SK-N-SH (cell line): ENCODE data around the gene NSRP1.
"Not testable (repeated sequence)": the region's sequence is repeated elsewhere in the genome, so short reads cannot be mapped to it uniquely, and the experiment has no call there.

Experiments
- CHD2 ChIP-seq: fragments of 150-350 bp; IDR thresholded peaks from 2 replicates; pipeline ENCODE4 v1.6.1; 2018; ENCODE audit warnings: low read length; ENCODE audit not compliant: partially characterized antibody
- EP300 ChIP-seq, 2 experiments: IDR thresholded peaks; 2 replicates each; pipeline versions ENCODE4 v1.4.0 to v1.6.1; 2012; ENCODE audit warnings: borderline replicate concordance in 1 of 2, low read depth in 1 of 2, low read length in 1 of 2
- FOXJ3 ChIP-seq: sonication (generic); formaldehyde crosslinking; IDR thresholded peaks from 2 replicates; pipeline ENCODE4 v1.5.1; 2020; ENCODE audit warnings: mild to moderate bottlenecking, missing genetic modification reagents
- FOXM1 ChIP-seq: IDR thresholded peaks from 2 replicates; pipeline ENCODE4 v1.4.0; 2012; ENCODE audit warnings: low read depth, mild to moderate bottlenecking
- MXI1 ChIP-seq: IDR thresholded peaks from 2 replicates; pipeline ENCODE4 v1.6.1; 2012; ENCODE audit warnings: mild to moderate bottlenecking, low read depth, low read length, improper control_type of control experiment
- REST ChIP-seq: IDR thresholded peaks from 2 replicates; pipeline ENCODE4 v1.6.1; 2012; ENCODE audit warnings: mild to moderate bottlenecking, low read depth, low read length, moderate library complexity
- TAF1 ChIP-seq: IDR thresholded peaks from 2 replicates; pipeline ENCODE4 v1.6.1; 2012; ENCODE audit warnings: low read depth, mild to moderate bottlenecking, low read length, moderate library complexity, borderline replicate concordance
- ZBTB33 ChIP-seq: IDR thresholded peaks from 2 replicates; pipeline ENCODE4 v1.4.0; 2012; ENCODE audit warnings: low read depth, borderline replicate concordance
- TF ChIP-seq, protein P1 (sequence below): fragments of 200-600 bp; sonication (generic); IDR thresholded peaks from 2 replicates; pipeline ENCODE4 v1.6.1; 2017; ENCODE audit warnings: antibody characterized with exemption, mild to moderate bottlenecking, moderate library complexity
- TF ChIP-seq, protein P2 (sequence below): fragments of 150-350 bp; IDR thresholded peaks from 2 replicates; pipeline ENCODE4 v1.6.1; 2017; ENCODE audit warnings: antibody characterized with exemption, low read length, low read depth, borderline replicate concordance

DNA sequence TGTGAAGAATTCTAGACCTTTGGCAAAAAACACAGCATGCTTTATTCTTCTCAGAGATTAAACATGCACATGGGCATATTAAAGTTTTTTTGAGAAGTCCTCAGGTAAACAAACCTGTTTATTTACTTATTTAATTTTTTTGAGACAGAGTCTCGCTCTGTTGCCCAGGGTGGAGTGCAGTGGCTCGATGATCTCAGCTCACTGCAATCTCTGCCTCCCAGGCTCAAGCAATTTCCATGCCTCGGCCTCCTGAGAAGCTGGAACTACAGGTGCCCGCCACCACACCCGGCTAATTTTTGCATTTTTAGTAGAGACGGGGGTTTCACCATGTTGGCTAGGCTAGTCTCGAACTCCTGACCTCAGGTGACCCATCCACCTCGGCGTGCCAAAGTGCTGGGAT is 84.0 kb downstream of the NSRP1 start:
- not testable (repeated sequence) for TF ChIP-seq CHD2; FOXJ3; EP300 (IDR thresholded peaks at IDR 0.05; ENCODE audit: borderline replicate concordance in 1 of 2, low read depth in 1 of 2, low read length in 1 of 2); FOXM1; REST; MXI1; TAF1; ZBTB33
- TF ChIP-seq, protein P1, sequence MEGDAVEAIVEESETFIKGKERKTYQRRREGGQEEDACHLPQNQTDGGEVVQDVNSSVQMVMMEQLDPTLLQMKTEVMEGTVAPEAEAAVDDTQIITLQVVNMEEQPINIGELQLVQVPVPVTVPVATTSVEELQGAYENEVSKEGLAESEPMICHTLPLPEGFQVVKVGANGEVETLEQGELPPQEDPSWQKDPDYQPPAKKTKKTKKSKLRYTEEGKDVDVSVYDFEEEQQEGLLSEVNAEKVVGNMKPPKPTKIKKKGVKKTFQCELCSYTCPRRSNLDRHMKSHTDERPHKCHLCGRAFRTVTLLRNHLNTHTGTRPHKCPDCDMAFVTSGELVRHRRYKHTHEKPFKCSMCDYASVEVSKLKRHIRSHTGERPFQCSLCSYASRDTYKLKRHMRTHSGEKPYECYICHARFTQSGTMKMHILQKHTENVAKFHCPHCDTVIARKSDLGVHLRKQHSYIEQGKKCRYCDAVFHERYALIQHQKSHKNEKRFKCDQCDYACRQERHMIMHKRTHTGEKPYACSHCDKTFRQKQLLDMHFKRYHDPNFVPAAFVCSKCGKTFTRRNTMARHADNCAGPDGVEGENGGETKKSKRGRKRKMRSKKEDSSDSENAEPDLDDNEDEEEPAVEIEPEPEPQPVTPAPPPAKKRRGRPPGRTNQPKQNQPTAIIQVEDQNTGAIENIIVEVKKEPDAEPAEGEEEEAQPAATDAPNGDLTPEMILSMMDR: not testable (repeated sequence)
- TF ChIP-seq, protein P2, sequence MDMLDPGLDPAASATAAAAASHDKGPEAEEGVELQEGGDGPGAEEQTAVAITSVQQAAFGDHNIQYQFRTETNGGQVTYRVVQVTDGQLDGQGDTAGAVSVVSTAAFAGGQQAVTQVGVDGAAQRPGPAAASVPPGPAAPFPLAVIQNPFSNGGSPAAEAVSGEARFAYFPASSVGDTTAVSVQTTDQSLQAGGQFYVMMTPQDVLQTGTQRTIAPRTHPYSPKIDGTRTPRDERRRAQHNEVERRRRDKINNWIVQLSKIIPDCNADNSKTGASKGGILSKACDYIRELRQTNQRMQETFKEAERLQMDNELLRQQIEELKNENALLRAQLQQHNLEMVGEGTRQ: not testable (repeated sequence)
